ENCODE data around the gene REM1.

Gene REM1

DNA sequence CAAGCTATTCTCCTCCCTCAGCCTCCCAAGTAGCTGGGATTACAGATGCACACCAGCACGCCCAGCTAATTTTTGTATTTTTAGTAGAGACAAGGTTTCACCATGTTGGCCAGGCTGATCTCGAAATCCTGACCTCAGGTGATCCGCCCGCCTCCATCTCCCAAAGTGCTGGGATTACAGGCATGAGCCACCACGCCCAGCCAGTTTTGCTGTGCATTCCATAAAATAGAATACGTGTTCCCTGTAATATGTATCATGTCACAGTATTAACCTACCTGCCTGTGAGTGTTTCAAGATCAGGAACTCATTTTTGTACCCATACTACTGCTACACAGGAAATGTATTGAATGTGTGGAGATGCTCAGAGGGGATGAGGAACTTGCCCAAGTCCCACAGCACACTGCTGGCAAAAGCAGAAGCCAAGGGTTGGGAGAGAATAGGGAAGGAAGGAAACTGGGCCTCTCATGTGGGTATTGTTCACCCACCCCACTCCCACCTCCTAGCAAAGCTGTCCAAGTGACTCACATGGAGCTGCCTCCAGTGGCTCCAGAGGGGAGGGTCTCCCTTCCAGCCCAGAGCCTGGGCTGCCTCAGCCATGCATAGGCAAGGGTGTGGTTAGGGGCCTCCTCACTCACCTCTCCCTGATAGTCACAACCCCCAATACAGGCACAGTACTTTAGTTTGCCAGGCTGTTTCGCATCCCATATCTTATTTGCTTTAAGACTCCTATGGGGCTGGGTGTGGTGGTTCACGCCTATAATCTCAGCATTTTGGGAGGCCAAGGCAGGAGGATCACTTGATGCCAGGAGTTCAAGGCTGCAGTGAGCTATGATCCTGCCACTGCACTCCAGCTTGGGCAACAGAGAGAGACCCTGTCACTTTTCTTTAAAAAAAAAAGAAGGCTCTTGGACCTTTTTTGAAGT lies 48.5 kb downstream of the REM1 start:
- DNase-seq (ENCODE audit: low read depth) = no peak

DNA sequence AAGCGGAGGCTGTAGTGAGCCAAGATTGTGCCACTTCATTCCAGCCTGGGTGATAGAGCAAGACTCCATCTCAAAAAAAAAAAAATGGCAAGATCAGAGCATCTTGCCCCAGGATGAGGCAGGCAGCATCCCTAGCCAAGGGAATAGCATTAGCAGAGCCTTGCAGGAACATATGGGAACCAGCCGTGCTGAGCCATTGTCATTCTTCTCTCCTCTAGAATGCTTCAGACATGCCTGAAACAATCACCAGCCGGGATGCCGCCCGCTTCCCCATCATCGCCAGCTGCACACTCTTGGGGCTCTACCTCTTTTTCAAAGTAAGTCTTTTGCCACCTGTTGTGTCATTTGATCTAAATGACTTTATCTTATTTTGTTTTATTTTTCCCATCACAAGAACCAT lies 52.2 kb downstream of the REM1 start:
- no peak for DNase-seq (ENCODE audit: low read depth)
